Choroid plexus epithelial cell (primary cell): ENCODE results near the gene TNXB.

Source experiments
- DNase-seq: peaks from one replicate; pipeline ENCODE4 v3.0.0-alpha.2; 2010; ENCODE audit warnings: low read depth
- H3K4me3 ChIP-seq: 2 replicates; pipeline ENCODE4 v1.5.1; 2011; ENCODE audit warnings: low read depth, mild to moderate bottlenecking, control low read depth, low read length, moderate library complexity
- TF ChIP-seq, protein P1 (sequence below): conservative IDR thresholded peaks from 2 replicates; pipeline ENCODE4 v1.5.1; 2011; ENCODE audit warnings: low read depth, mild to moderate bottlenecking, control low read depth, inconsistent platforms, low read length, moderate library complexity

The TNXB gene

DNA sequence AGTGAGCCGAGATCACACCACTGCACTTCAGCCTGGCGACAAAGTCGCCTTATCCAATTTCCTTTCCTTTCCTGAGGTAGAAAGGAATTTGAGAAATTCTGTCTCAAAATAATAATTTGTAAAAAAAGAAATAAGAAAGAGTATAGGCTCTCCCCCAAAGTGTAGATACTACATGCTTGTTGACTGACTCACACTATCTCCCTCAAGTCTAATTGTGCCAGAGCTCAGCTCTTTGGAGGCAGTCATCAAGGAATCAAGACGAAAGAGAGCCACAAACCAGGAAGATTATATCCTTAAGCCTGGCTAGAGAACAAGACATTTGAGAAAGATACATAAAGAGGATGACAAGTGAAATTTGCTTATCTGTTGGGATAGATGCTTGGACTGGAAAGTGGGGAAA is 24.6 kb upstream of the TNXB start:
- DNase-seq: peak; percentile 42
- TF ChIP-seq, protein P1, sequence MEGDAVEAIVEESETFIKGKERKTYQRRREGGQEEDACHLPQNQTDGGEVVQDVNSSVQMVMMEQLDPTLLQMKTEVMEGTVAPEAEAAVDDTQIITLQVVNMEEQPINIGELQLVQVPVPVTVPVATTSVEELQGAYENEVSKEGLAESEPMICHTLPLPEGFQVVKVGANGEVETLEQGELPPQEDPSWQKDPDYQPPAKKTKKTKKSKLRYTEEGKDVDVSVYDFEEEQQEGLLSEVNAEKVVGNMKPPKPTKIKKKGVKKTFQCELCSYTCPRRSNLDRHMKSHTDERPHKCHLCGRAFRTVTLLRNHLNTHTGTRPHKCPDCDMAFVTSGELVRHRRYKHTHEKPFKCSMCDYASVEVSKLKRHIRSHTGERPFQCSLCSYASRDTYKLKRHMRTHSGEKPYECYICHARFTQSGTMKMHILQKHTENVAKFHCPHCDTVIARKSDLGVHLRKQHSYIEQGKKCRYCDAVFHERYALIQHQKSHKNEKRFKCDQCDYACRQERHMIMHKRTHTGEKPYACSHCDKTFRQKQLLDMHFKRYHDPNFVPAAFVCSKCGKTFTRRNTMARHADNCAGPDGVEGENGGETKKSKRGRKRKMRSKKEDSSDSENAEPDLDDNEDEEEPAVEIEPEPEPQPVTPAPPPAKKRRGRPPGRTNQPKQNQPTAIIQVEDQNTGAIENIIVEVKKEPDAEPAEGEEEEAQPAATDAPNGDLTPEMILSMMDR: no peak
- H3K4me3 ChIP-seq: no peak overlapping the region

DNA sequence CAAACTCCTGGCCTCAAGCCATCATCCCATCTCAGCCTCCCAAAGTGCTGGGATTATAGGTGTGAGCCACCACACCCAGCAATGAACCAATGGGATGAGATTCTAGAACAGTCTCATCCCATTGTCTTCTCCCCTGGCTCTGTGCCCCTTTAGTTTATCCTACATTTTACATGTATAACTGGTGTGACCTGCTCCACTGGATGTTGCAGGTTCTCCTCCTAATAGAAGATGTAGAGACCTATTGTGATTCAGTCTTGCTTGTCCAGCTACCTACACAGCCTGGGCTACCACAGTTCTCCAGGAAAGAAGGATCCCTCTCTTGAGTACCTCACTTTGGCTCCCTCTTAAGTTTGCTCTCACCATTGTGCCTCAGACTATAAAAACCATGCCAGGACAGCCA is 23.0 kb upstream of the TNXB start:
- H3K4me3 ChIP-seq: no peak overlapping the region
- TF ChIP-seq, protein P1: no peak
- no peak for DNase-seq

GRCh38 chr6:32131439-32131948 is 22.4 kb upstream of the TNXB start:
- no peak overlapping the region for H3K4me3 ChIP-seq
- TF ChIP-seq, protein P1: no peak
- no peak for DNase-seq

DNA sequence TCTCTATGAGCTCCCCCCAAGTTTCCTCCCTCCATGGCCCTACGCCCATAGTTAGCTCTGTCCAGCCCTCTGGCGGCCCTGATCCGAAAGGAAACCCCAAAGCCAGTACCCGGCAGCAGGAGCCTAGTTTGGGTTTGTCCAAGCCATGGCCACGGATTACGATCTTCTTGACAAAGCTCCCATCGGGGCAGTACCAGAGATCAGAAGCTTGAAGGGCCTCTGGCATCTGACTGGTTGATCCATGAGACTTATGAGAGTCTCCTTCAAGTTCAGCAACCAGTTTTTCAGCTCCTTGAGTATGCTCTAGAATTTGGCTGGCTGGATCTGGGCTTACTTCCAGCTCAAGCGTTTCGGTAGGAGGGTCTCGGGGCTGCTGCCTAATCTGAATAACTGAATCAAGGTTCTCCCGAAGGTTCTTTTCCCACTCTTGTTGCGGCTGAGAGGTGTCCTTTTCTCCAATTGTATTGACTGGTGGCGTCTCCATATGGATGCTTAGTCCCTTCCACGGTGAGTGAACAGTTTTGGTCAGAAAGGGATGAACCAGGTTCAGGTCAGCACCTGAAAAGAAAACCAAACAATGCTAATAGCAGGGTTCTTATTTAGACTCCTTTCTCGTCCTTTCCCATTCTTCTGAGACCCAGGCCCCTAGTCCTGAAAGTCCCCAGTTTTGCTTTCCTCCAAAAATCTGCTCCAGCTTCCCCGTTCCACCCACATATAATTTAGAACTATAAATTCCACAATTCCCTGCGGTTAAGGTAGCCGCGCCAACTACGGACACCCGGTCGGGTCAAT is 20.4 kb upstream of the TNXB start:
- no peak for DNase-seq
- H3K4me3 ChIP-seq: peak overlapping the region; percentile 74
- TF ChIP-seq, protein P1: no peak

- TF ChIP-seq, protein P1: no peak
- H3K4me3 ChIP-seq: no peak overlapping the region
- DNase-seq: no peak
Observed at GRCh38 chr6:32128751-32129296, 19.7 kb upstream of the TNXB start.

- TF ChIP-seq, protein P1: no peak
- peak within 1 kb of the TSS; percentile 100 for H3K4me3 ChIP-seq
- peak; percentile 100 for DNase-seq
Observed at GRCh38 chr6:32127717-32128592, 18.8 kb upstream of the TNXB start, which contains the start of gene ATF6B. TSS of gene ATF6B (minus strand) at chr6:32128246. CDS start at chr6:32128207, 39 bp downstream.
